DOHH2 (cell line): ENCODE data around the gene BHLHE40.

Experiments
- EZH2phosphoT487 ChIP-seq: fragments of 200-600 bp; sonication (generic); IDR thresholded peaks from 2 replicates; pipeline ENCODE4 v1.6.1; 2017; ENCODE audit warnings: borderline replicate concordance, mild to moderate bottlenecking, antibody characterized with exemption, low read length, moderate library complexity, mixed read lengths
- TF ChIP-seq, protein P1 (sequence below): fragments of 200-600 bp; sonication (generic); IDR thresholded peaks from one replicate; pipeline ENCODE4 v1.5.1; 2014; ENCODE audit warnings: antibody characterized with exemption, mild to moderate bottlenecking, low read depth, low read length; ENCODE audit not compliant: poor library complexity, severe bottlenecking

- TF ChIP-seq, protein P1, sequence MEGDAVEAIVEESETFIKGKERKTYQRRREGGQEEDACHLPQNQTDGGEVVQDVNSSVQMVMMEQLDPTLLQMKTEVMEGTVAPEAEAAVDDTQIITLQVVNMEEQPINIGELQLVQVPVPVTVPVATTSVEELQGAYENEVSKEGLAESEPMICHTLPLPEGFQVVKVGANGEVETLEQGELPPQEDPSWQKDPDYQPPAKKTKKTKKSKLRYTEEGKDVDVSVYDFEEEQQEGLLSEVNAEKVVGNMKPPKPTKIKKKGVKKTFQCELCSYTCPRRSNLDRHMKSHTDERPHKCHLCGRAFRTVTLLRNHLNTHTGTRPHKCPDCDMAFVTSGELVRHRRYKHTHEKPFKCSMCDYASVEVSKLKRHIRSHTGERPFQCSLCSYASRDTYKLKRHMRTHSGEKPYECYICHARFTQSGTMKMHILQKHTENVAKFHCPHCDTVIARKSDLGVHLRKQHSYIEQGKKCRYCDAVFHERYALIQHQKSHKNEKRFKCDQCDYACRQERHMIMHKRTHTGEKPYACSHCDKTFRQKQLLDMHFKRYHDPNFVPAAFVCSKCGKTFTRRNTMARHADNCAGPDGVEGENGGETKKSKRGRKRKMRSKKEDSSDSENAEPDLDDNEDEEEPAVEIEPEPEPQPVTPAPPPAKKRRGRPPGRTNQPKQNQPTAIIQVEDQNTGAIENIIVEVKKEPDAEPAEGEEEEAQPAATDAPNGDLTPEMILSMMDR = no peak
- TF ChIP-seq EZH2phosphoT487 = no peak
These were observed 8.5 kb downstream of the BHLHE40 start for GRCh38 chr3:4987538-4988296.
